NCI-H1417 (cell line): ENCODE results near the gene FMNL3.

Source experiments
- DNase-seq, 3 experiments: peaks; one replicate each; lab custom pipeline; 2025; lab: John Stamatoyannopoulos, UW

The FMNL3 gene

GRCh38 chr12:49604856-49605255, 102.3 kb downstream of the FMNL3 start:
- no peak for DNase-seq

DNA sequence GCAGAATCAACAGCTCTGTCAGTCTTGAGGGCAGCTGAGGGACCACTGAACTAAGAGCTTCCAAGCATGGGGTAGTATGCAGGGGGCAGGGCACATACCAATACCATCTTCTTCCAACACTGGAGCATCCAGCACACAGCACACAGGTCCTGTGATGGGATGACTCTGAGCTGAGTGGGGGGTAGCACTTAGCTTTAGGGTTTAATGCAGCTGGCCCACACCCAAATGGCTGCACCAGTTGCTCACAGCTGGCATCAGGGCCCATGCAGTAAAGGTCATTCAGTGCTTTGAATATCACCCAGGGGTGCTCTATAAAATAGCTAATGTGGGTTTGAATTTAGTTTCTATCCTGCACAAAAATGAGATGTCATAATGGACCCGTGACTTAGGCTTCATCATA, 103.5 kb downstream of the FMNL3 start:
- no peak for DNase-seq

DNA sequence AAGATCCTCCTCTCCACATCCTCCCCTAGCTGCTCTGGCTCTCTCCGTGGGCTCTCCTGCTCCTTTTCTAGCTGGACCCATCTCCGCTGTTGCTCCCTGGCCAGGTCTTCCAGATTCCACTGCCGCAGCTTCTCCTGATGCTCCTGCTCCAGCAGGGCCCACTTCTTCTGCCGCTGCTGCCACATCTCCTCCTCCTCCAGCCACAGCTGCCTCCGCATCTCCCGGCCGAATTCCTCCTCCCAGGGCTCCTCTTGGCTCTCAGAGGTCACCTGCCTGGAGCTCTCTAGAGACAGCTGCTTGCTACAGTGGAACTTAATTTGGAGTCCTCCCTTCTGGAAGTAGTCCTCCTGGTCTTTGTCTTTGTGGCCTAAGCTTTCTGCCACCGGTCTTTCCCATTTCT, 107.2 kb downstream of the FMNL3 start:
- no peak for DNase-seq

DNA sequence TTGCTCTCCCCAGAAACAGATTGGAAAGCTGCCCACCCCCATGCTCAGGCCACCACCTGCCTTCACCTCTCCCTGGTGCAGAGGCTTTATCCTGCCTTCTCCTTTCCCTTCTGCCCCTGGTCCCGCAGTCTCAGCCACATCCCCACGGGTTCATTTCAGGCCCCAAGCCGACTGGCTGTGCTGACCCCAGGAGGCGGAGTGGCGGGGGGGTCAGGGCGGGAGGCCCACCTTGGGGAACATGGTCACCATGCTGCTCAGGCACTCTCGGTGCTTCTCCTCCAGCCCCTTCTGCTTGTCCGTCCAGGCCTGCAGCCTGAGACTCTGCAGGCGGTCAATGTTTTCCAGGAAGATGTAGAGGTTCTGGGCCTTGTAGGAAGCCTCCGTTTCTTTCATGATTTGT, 108.7 kb downstream of the FMNL3 start:
- no peak for DNase-seq

- no peak for DNase-seq
Observed at GRCh38 chr12:49588721-49589516, 118.3 kb downstream of the FMNL3 start.

GRCh38 chr12:49588281-49588680, 118.9 kb downstream of the FMNL3 start:
- no peak for DNase-seq

DNA sequence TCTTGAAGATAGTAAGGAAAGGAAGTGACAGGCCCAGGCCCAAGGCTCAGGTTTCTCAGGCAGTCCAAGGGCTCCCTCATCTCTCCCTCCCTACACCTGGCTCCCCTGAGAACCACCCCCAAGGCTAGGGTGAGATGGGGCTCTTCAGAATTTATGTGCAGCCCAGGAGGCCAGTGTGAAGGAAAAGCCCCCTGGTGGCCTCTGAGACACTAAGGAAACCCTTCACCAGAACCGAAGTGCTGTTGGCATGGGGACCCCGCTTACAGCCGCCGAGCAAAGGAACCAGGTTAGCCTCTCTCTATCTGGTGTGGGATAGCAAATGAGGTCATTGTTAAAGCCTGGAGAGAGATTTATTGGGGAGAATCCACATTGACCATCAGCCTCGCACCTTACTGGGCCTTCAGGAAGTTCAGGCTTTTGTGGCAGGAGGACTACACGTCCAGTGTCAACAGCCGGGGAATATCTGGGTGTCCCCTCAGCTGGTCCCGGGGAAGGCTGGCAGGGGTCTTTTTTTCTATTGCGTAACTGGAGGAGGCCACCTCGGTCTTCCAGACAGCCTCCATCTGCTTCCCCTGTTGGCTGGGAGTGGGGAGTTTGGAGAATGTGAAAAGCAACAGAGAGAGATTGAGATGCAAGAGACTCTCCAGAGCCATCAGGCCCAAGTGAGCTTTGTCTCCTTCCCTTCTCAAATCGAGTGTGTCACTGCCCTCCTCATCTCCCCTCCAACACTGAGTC, 119.9 kb downstream of the FMNL3 start:
- no peak for DNase-seq
